ENCODE results near the gene SNX33.

DNA sequence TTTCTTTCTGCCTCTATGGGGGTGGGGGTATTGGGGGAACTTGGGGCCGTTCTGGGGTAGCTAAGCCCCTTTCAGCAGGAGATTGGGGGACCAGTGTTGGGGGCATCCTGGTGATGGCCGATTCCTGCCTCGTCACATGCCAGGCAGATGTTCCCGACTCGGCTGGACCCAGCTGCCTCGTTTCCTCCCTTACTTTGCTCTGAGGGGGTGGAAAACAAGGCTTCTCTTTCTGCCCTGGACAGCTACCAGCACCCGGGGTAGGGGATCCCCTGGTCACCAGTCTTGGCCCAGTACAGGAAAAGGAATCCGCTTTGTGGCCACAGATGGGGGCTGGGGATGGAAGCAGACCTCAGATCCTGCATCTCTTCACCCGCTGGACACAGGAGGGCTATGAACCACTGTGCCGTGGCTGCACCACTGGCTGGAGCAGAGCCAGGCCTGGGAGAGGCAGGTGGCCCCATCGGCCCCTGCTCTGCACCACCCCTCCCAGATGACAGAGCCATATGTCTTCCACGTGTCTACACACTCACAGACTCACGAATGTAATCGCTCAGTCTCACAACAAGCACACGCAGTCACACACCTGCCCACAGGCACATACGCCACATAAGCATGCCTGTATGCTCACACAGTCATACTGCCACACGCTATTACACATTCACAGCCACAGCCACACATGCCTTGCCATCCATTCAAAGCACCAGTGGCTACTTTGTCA lies 12.4 kb downstream of the SNX33 start:
- TF ChIP-seq CBFB (CRISPR knock-in tag; IDR thresholded peaks at IDR 0.05; ENCODE audit: low read depth) = no peak
- TF ChIP-seq, protein P1, sequence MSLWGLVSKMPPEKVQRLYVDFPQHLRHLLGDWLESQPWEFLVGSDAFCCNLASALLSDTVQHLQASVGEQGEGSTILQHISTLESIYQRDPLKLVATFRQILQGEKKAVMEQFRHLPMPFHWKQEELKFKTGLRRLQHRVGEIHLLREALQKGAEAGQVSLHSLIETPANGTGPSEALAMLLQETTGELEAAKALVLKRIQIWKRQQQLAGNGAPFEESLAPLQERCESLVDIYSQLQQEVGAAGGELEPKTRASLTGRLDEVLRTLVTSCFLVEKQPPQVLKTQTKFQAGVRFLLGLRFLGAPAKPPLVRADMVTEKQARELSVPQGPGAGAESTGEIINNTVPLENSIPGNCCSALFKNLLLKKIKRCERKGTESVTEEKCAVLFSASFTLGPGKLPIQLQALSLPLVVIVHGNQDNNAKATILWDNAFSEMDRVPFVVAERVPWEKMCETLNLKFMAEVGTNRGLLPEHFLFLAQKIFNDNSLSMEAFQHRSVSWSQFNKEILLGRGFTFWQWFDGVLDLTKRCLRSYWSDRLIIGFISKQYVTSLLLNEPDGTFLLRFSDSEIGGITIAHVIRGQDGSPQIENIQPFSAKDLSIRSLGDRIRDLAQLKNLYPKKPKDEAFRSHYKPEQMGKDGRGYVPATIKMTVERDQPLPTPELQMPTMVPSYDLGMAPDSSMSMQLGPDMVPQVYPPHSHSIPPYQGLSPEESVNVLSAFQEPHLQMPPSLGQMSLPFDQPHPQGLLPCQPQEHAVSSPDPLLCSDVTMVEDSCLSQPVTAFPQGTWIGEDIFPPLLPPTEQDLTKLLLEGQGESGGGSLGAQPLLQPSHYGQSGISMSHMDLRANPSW (CRISPR knock-in tag; conservative IDR thresholded peaks at IDR 0.05; ENCODE audit: low read depth) = no peak
- TF ChIP-seq, protein P2, sequence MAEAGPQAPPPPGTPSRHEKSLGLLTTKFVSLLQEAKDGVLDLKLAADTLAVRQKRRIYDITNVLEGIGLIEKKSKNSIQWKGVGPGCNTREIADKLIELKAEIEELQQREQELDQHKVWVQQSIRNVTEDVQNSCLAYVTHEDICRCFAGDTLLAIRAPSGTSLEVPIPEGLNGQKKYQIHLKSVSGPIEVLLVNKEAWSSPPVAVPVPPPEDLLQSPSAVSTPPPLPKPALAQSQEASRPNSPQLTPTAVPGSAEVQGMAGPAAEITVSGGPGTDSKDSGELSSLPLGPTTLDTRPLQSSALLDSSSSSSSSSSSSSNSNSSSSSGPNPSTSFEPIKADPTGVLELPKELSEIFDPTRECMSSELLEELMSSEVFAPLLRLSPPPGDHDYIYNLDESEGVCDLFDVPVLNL (CRISPR knock-in tag; IDR thresholded peaks at IDR 0.05; ENCODE audit: borderline replicate concordance, low read depth) = no peak
- TF ChIP-seq CTCF (IDR thresholded peaks at IDR 0.05) = no peak
- TF ChIP-seq ZNF232 (CRISPR knock-in tag; IDR thresholded peaks at IDR 0.05) = no peak
- TF ChIP-seq MAX (CRISPR knock-in tag; IDR thresholded peaks at IDR 0.05) = no peak
- no peak for TF ChIP-seq ESRRA (CRISPR knock-in tag; IDR thresholded peaks at IDR 0.05; ENCODE audit: borderline replicate concordance)
- TF ChIP-seq HMGA2 (CRISPR knock-in tag; IDR thresholded peaks at IDR 0.05) = no peak
- no peak for TF ChIP-seq PRRX2 (CRISPR knock-in tag; IDR thresholded peaks at IDR 0.05)
- TF ChIP-seq PRDM15 (CRISPR knock-in tag; IDR thresholded peaks at IDR 0.05) = no peak
- no peak for TF ChIP-seq IRF1 (CRISPR knock-in tag; IDR thresholded peaks at IDR 0.05)
- TF ChIP-seq E2F5 (CRISPR knock-in tag; IDR thresholded peaks at IDR 0.05) = no peak

Measured in WTC11 (cell line).